Measurements from ENCODE around the gene TMEM168.
"Not testable (repeated sequence)": the region's sequence is repeated elsewhere in the genome, so short reads cannot be mapped to it uniquely, and the experiment has no call there.

The TMEM168 gene

GRCh38 chr7:112759905-112760304 is 30.3 kb downstream of the TMEM168 start:
- Mint-ChIP-seq H3K4me1 (ENCODE audit: low read depth) (peaks cover 11% of the 10 kb centered on the region), H3K36me3 (ENCODE audit: low read depth) (peaks cover 7% of the 10 kb centered on the region), H3K4me3 (no peak overlapping the region), H3K9me3 (no peaks in the 10 kb centered on the region), H3K27ac (no peak overlapping the region), H3K27me3 (ENCODE audit: low read depth) (no peaks in the 10 kb centered on the region)

GRCh38 chr7:112757337-112757736 is 32.9 kb downstream of the TMEM168 start:
- H3K36me3 Mint-ChIP-seq (ENCODE audit: low read depth): peaks cover 7% of the 10 kb centered on the region
- no peaks in the 10 kb centered on the region for H3K9me3 Mint-ChIP-seq
- H3K4me1 Mint-ChIP-seq (ENCODE audit: low read depth): no peaks in the 10 kb centered on the region
- no peak overlapping the region for H3K4me3 Mint-ChIP-seq
- H3K27ac Mint-ChIP-seq: no peak overlapping the region
- peaks cover 4% of the 10 kb centered on the region for H3K27me3 Mint-ChIP-seq (ENCODE audit: low read depth)

- H3K27me3 Mint-ChIP-seq (ENCODE audit: low read depth): peaks cover 9% of the 10 kb centered on the region
- H3K36me3 Mint-ChIP-seq (ENCODE audit: low read depth): no peaks in the 10 kb centered on the region
- H3K9me3 Mint-ChIP-seq: no peaks in the 10 kb centered on the region
- H3K4me1 Mint-ChIP-seq (ENCODE audit: low read depth): no peaks in the 10 kb centered on the region
- no peak overlapping the region for H3K27ac Mint-ChIP-seq
- no peak overlapping the region for H3K4me3 Mint-ChIP-seq
Observed at GRCh38 chr7:112753298-112753697, 36.9 kb downstream of the TMEM168 start.

GRCh38 chr7:112752576-112752975 is 37.6 kb downstream of the TMEM168 start:
- H3K27ac Mint-ChIP-seq: no peak overlapping the region
- no peaks in the 10 kb centered on the region for H3K4me1 Mint-ChIP-seq (ENCODE audit: low read depth)
- no peaks in the 10 kb centered on the region for H3K9me3 Mint-ChIP-seq
- no peak overlapping the region for H3K4me3 Mint-ChIP-seq
- H3K36me3 Mint-ChIP-seq (ENCODE audit: low read depth): no peaks in the 10 kb centered on the region
- H3K27me3 Mint-ChIP-seq (ENCODE audit: low read depth): peaks cover 9% of the 10 kb centered on the region

- H3K27ac Mint-ChIP-seq: no peak overlapping the region
- H3K4me1 Mint-ChIP-seq (ENCODE audit: low read depth): no peaks in the 10 kb centered on the region
- H3K27me3 Mint-ChIP-seq (ENCODE audit: low read depth): peaks cover 9% of the 10 kb centered on the region
- H3K9me3 Mint-ChIP-seq: no peaks in the 10 kb centered on the region
- no peaks in the 10 kb centered on the region for H3K36me3 Mint-ChIP-seq (ENCODE audit: low read depth)
- no peak overlapping the region for H3K4me3 Mint-ChIP-seq
Observed at GRCh38 chr7:112749775-112750174, 40.4 kb downstream of the TMEM168 start.

GRCh38 chr7:112748381-112748780 is 41.8 kb downstream of the TMEM168 start:
- no peak overlapping the region for H3K4me3 Mint-ChIP-seq
- peaks cover 10% of the 10 kb centered on the region for H3K27me3 Mint-ChIP-seq (ENCODE audit: low read depth)
- H3K27ac Mint-ChIP-seq: no peak overlapping the region
- no peaks in the 10 kb centered on the region for H3K36me3 Mint-ChIP-seq (ENCODE audit: low read depth)
- H3K4me1 Mint-ChIP-seq (ENCODE audit: low read depth): no peaks in the 10 kb centered on the region
- H3K9me3 Mint-ChIP-seq: no peaks in the 10 kb centered on the region

GRCh38 chr7:112745635-112746034 is 44.6 kb downstream of the TMEM168 start:
- Mint-ChIP-seq H3K27ac (no peak overlapping the region), H3K9me3 (no peaks in the 10 kb centered on the region), H3K36me3 (ENCODE audit: low read depth) (no peaks in the 10 kb centered on the region), H3K4me3 (no peak overlapping the region), H3K27me3 (ENCODE audit: low read depth) (peaks cover 7% of the 10 kb centered on the region), H3K4me1 (ENCODE audit: low read depth) (no peaks in the 10 kb centered on the region)

- no peak overlapping the region for H3K27ac Mint-ChIP-seq
- no peaks in the 10 kb centered on the region for H3K4me1 Mint-ChIP-seq (ENCODE audit: low read depth)
- peaks cover 5% of the 10 kb centered on the region for H3K27me3 Mint-ChIP-seq (ENCODE audit: low read depth)
- no peaks in the 10 kb centered on the region for H3K36me3 Mint-ChIP-seq (ENCODE audit: low read depth)
- H3K9me3 Mint-ChIP-seq: no peaks in the 10 kb centered on the region
- H3K4me3 Mint-ChIP-seq: no peak overlapping the region
Observed at GRCh38 chr7:112744818-112745217, 45.4 kb downstream of the TMEM168 start.

GRCh38 chr7:112743811-112744210 is 46.4 kb downstream of the TMEM168 start:
- Mint-ChIP-seq H3K9me3 (peaks cover 3% of the 10 kb centered on the region), H3K4me1 (ENCODE audit: low read depth) (no peaks in the 10 kb centered on the region), H3K4me3 (no peak overlapping the region), H3K27me3 (ENCODE audit: low read depth) (peaks cover 5% of the 10 kb centered on the region), H3K27ac (no peak overlapping the region), H3K36me3 (ENCODE audit: low read depth) (no peaks in the 10 kb centered on the region)

- Mint-ChIP-seq H3K36me3 (ENCODE audit: low read depth) (peaks cover 2% of the 10 kb centered on the region), H3K9me3 (peaks cover 6% of the 10 kb centered on the region), H3K27ac (no peak overlapping the region), H3K4me1 (ENCODE audit: low read depth) (no peaks in the 10 kb centered on the region), H3K4me3 (no peak overlapping the region), H3K27me3 (ENCODE audit: low read depth) (peaks cover 5% of the 10 kb centered on the region)
Observed at GRCh38 chr7:112740667-112741066, 49.5 kb downstream of the TMEM168 start.

GRCh38 chr7:112739436-112740180 is 50.6 kb downstream of the TMEM168 start:
- peaks cover 5% of the 10 kb centered on the region for H3K27me3 Mint-ChIP-seq (ENCODE audit: low read depth)
- no peaks in the 10 kb centered on the region for H3K4me1 Mint-ChIP-seq (ENCODE audit: low read depth)
- H3K27ac Mint-ChIP-seq: no peak overlapping the region
- no peak overlapping the region for H3K4me3 Mint-ChIP-seq
- peaks cover 2% of the 10 kb centered on the region for H3K36me3 Mint-ChIP-seq (ENCODE audit: low read depth)
- H3K9me3 Mint-ChIP-seq: peaks cover 11% of the 10 kb centered on the region

GRCh38 chr7:112735261-112735660 is 54.9 kb downstream of the TMEM168 start:
- Mint-ChIP-seq H3K27ac (no peak overlapping the region), H3K4me3 (no peak overlapping the region), H3K27me3 (ENCODE audit: low read depth) (no peaks in the 10 kb centered on the region), H3K36me3 (ENCODE audit: low read depth) (peaks cover 2% of the 10 kb centered on the region), H3K9me3 (peaks cover 21% of the 10 kb centered on the region), H3K4me1 (ENCODE audit: low read depth) (no peaks in the 10 kb centered on the region)

GRCh38 chr7:112731324-112731723 is 58.9 kb downstream of the TMEM168 start:
- H3K27ac Mint-ChIP-seq: not testable (repeated sequence)

GRCh38 chr7:112726076-112726475 is 64.1 kb downstream of the TMEM168 start:
- no peak overlapping the region for H3K27ac Mint-ChIP-seq
- no peak overlapping the region for H3K4me3 Mint-ChIP-seq
- no peaks in the 10 kb centered on the region for H3K4me1 Mint-ChIP-seq (ENCODE audit: low read depth)
- no peaks in the 10 kb centered on the region for H3K36me3 Mint-ChIP-seq (ENCODE audit: low read depth)
- peaks cover 17% of the 10 kb centered on the region for H3K9me3 Mint-ChIP-seq
- H3K27me3 Mint-ChIP-seq (ENCODE audit: low read depth): no peaks in the 10 kb centered on the region

More at GRCh38 chr7:112731324-112731723, 58.9 kb downstream of the TMEM168 start:
- peaks cover 32% of the 10 kb centered on the region for H3K9me3 Mint-ChIP-seq
- H3K4me1 Mint-ChIP-seq (ENCODE audit: low read depth); H3K4me3 Mint-ChIP-seq; H3K36me3 Mint-ChIP-seq (ENCODE audit: low read depth); H3K27me3 Mint-ChIP-seq (ENCODE audit: low read depth): not testable (repeated sequence)

GRCh38 chr7:112723416-112723815 is 66.8 kb downstream of the TMEM168 start:
- Mint-ChIP-seq H3K9me3 (peaks cover 8% of the 10 kb centered on the region), H3K27me3 (ENCODE audit: low read depth) (no peaks in the 10 kb centered on the region), H3K4me1 (ENCODE audit: low read depth) (no peaks in the 10 kb centered on the region), H3K4me3 (no peak overlapping the region), H3K36me3 (ENCODE audit: low read depth) (no peaks in the 10 kb centered on the region), H3K27ac (no peak overlapping the region)

Data from T-helper 1 cell treated with Interleukin-12 subunit alpha and Interleukin-12 subunit beta and Interleukin-4 antibody, amounts not matched to agents 30 μg/mL and 1 μg/mL, for 36 hours (primary cell).